HepG2 (cell line): ENCODE results near the gene SLC29A2. TPM values are rescaled to one million over a fixed set of nuclear protein-coding genes. Genes with fewer than 3 reads are reported as not detected.

Source experiments
- ERF ChIP-seq: IDR thresholded peaks from 2 replicates; pipeline ENCODE4 v1.6.1; 2018; ENCODE audit warnings: missing biosample characterization, missing genetic modification reagents
- ESRRA ChIP-seq: sonication (generic); formaldehyde crosslinking; IDR thresholded peaks from 2 replicates; pipeline ENCODE4 v1.5.1; 2020; ENCODE audit warnings: mild to moderate bottlenecking, low read depth, missing genetic modification reagents
- GTF3A ChIP-seq: sonication (generic); formaldehyde crosslinking; conservative IDR thresholded peaks from 2 replicates; pipeline ENCODE4 v1.4.0; 2020; ENCODE audit warnings: mild to moderate bottlenecking, missing genetic modification reagents
- JUN ChIP-seq: sonication (generic); formaldehyde crosslinking; IDR thresholded peaks from 2 replicates; pipeline ENCODE4 v1.4.0; 2020; ENCODE audit warnings: mild to moderate bottlenecking, missing genetic modification reagents
- KDM3A ChIP-seq: IDR thresholded peaks from 2 replicates; pipeline ENCODE4 v1.6.1; 2018; ENCODE audit warnings: low read depth, missing compliant biosample characterization
- RAD21 ChIP-seq: fragments of 450-650 bp; formaldehyde crosslinking; IDR thresholded peaks from 2 replicates; pipeline ENCODE4 v1.5.0; 2020; ENCODE audit warnings: mild to moderate bottlenecking
- RFX5 ChIP-seq: IDR thresholded peaks from 2 replicates; pipeline ENCODE4 v1.6.1; 2011; ENCODE audit warnings: low read depth, low read length, improper control_type of control experiment
- ZFY ChIP-seq: sonication (generic); formaldehyde crosslinking; IDR thresholded peaks from 2 replicates; pipeline ENCODE4 v1.4.0; 2020; ENCODE audit warnings: missing genetic modification reagents
- ZNF460 ChIP-seq: sonication (generic); formaldehyde crosslinking; IDR thresholded peaks from 2 replicates; pipeline ENCODE4 v1.5.1; 2020; ENCODE audit warnings: missing genetic modification reagents, mild to moderate bottlenecking, borderline replicate concordance
- ZNF598 ChIP-seq: sonication (generic); formaldehyde crosslinking; IDR thresholded peaks from 2 replicates; pipeline ENCODE4 v1.5.1; 2020; ENCODE audit warnings: mild to moderate bottlenecking, missing genetic modification reagents, borderline replicate concordance
- ZNF674 ChIP-seq: sonication (generic); formaldehyde crosslinking; IDR thresholded peaks from 2 replicates; pipeline ENCODE4 v1.5.0; 2020; ENCODE audit warnings: low read depth, mild to moderate bottlenecking, missing genetic modification reagents
- ZNF777 ChIP-seq: sonication (generic); formaldehyde crosslinking; IDR thresholded peaks from 2 replicates; pipeline ENCODE4 v1.4.0; 2020; ENCODE audit warnings: missing genetic modification reagents
- ZNF891 ChIP-seq: sonication (generic); formaldehyde crosslinking; IDR thresholded peaks from 2 replicates; pipeline ENCODE4 v1.5.0; 2020; ENCODE audit warnings: mild to moderate bottlenecking, missing genetic modification reagents
- polyA plus RNA-seq, 8 experiments: library from polyadenylated mRNA; depleted of rRNA in 3 of 8; stranded (reverse) in 7 of 8; unstranded in 1 of 8; fragments of >200 nt; fragmentation: Illumina TruSeq in 4 of 8; extraction: Trizol in 4 of 8; gene quantifications; 2 replicates each; pipeline versions ENCODE4 v1.2.1 to v1.2.3, GENCODE V29; 2011 to 2016; ENCODE audit warnings: low read depth in 4 of 8, missing spikeins in 1 of 8, mixed read lengths in 1 of 8; ENCODE audit not compliant: insufficient read depth in 1 of 8
- total RNA-seq, 5 experiments: library from RNA; depleted of rRNA; stranded (reverse); fragments of >200 nt; fragmentation: Illumina TruSeq; extraction: Trizol; gene quantifications; 2 replicates each; pipeline ENCODE4 v1.2.3, GENCODE V29; 2016; ENCODE audit warnings: low read depth in 1 of 5
- TF ChIP-seq, protein P1 (sequence below): sonication (generic); formaldehyde crosslinking; IDR thresholded peaks from 2 replicates; pipeline ENCODE4; 2020; ENCODE audit warnings: missing genetic modification reagents, mild to moderate bottlenecking, borderline replicate concordance
- TF ChIP-seq, protein P2 (sequence below): sonication (generic); formaldehyde crosslinking; IDR thresholded peaks from 2 replicates; pipeline ENCODE4 v1.4.0; 2020; ENCODE audit warnings: low read depth, mild to moderate bottlenecking, missing genetic modification reagents
- TF ChIP-seq, protein P3 (sequence below): sonication (generic); formaldehyde crosslinking; IDR thresholded peaks from 2 replicates; pipeline ENCODE4 v1.4.0; 2020; ENCODE audit warnings: missing genetic modification reagents, borderline replicate concordance
- TF ChIP-seq, protein P4 (sequence below): sonication (generic); formaldehyde crosslinking; IDR thresholded peaks from 2 replicates; pipeline ENCODE4 v1.9.0; 2021; ENCODE audit warnings: mild to moderate bottlenecking, missing genetic modification reagents

Gene SLC29A2
- total and polyA plus RNA-seq, 2 of the 13 experiments (the other 11 are each of a cell fraction or from before 2014, with no cell fraction given), result 0.63 to 0.66 TPM

DNA sequence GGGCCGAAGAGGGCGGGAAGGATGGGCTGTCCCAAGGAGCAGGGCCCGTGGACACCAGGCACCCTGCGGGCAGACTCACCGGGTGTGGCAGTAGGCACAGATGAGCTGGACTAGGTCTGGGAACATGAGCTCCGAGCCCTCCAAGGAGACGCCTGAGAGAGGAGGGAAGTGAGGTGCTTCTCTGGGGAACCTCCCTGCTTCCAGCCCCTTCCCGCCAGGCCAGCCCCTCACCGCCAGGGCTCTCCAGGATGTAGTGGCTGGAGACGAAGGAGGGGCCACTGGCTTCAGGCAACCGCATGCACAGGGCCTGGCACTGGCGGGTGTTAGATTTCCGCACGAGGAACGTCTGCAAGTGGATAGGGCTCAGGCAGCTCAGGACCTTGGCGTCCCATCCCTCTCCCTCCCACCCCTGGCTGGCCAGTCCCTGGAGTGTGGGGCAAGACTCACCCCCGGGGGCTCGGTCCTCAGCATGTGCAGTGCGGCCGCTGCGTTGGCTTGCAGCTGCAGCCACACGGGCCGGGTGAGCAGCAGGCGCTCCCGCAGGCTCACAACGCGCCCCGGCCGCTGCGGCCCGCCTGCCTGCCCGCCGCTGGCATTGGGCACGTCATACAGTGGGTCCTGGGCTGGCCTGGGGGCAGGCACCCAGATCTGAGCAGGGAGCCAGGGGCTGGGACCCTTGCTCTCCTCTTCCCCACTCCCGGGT lies 35.9 kb downstream of the SLC29A2 start (continued):
- TF ChIP-seq ZNF674 (CRISPR knock-in tag) (no peak), JUN (no peak), ZFY (0 out of 2 replicates have a peak, but pooled peaks have one; percentile 11), ESRRA (CRISPR knock-in tag) (no peak), ERF (no peak), GTF3A (CRISPR knock-in tag) (0 out of 2 replicates have a peak, but pooled peaks have one; percentile 20), ZNF460 (CRISPR knock-in tag) (no peak), KDM3A (no peak), ZNF777 (CRISPR knock-in tag) (no peak), ZNF598 (peak; percentile 41; the same call in 1 of the 2 replicates), RFX5 (no peak), RAD21 (CRISPR knock-in tag) (no peak), ZNF891 (peak; percentile 55; the same call in 1 of the 2 replicates)
- TF ChIP-seq, protein P1, sequence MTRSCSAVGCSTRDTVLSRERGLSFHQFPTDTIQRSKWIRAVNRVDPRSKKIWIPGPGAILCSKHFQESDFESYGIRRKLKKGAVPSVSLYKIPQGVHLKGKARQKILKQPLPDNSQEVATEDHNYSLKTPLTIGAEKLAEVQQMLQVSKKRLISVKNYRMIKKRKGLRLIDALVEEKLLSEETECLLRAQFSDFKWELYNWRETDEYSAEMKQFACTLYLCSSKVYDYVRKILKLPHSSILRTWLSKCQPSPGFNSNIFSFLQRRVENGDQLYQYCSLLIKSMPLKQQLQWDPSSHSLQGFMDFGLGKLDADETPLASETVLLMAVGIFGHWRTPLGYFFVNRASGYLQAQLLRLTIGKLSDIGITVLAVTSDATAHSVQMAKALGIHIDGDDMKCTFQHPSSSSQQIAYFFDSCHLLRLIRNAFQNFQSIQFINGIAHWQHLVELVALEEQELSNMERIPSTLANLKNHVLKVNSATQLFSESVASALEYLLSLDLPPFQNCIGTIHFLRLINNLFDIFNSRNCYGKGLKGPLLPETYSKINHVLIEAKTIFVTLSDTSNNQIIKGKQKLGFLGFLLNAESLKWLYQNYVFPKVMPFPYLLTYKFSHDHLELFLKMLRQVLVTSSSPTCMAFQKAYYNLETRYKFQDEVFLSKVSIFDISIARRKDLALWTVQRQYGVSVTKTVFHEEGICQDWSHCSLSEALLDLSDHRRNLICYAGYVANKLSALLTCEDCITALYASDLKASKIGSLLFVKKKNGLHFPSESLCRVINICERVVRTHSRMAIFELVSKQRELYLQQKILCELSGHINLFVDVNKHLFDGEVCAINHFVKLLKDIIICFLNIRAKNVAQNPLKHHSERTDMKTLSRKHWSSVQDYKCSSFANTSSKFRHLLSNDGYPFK (CRISPR knock-in tag), result no peak
- TF ChIP-seq, protein P2, sequence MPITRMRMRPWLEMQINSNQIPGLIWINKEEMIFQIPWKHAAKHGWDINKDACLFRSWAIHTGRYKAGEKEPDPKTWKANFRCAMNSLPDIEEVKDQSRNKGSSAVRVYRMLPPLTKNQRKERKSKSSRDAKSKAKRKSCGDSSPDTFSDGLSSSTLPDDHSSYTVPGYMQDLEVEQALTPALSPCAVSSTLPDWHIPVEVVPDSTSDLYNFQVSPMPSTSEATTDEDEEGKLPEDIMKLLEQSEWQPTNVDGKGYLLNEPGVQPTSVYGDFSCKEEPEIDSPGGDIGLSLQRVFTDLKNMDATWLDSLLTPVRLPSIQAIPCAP (CRISPR knock-in tag), result no peak
- TF ChIP-seq, protein P3, sequence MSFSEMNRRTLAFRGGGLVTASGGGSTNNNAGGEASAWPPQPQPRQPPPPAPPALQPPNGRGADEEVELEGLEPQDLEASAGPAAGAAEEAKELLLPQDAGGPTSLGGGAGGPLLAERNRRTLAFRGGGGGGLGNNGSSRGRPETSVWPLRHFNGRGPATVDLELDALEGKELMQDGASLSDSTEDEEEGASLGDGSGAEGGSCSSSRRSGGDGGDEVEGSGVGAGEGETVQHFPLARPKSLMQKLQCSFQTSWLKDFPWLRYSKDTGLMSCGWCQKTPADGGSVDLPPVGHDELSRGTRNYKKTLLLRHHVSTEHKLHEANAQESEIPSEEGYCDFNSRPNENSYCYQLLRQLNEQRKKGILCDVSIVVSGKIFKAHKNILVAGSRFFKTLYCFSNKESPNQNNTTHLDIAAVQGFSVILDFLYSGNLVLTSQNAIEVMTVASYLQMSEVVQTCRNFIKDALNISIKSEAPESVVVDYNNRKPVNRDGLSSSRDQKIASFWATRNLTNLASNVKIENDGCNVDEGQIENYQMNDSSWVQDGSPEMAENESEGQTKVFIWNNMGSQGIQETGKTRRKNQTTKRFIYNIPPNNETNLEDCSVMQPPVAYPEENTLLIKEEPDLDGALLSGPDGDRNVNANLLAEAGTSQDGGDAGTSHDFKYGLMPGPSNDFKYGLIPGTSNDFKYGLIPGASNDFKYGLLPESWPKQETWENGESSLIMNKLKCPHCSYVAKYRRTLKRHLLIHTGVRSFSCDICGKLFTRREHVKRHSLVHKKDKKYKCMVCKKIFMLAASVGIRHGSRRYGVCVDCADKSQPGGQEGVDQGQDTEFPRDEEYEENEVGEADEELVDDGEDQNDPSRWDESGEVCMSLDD, result no peak
- TF ChIP-seq, protein P4, sequence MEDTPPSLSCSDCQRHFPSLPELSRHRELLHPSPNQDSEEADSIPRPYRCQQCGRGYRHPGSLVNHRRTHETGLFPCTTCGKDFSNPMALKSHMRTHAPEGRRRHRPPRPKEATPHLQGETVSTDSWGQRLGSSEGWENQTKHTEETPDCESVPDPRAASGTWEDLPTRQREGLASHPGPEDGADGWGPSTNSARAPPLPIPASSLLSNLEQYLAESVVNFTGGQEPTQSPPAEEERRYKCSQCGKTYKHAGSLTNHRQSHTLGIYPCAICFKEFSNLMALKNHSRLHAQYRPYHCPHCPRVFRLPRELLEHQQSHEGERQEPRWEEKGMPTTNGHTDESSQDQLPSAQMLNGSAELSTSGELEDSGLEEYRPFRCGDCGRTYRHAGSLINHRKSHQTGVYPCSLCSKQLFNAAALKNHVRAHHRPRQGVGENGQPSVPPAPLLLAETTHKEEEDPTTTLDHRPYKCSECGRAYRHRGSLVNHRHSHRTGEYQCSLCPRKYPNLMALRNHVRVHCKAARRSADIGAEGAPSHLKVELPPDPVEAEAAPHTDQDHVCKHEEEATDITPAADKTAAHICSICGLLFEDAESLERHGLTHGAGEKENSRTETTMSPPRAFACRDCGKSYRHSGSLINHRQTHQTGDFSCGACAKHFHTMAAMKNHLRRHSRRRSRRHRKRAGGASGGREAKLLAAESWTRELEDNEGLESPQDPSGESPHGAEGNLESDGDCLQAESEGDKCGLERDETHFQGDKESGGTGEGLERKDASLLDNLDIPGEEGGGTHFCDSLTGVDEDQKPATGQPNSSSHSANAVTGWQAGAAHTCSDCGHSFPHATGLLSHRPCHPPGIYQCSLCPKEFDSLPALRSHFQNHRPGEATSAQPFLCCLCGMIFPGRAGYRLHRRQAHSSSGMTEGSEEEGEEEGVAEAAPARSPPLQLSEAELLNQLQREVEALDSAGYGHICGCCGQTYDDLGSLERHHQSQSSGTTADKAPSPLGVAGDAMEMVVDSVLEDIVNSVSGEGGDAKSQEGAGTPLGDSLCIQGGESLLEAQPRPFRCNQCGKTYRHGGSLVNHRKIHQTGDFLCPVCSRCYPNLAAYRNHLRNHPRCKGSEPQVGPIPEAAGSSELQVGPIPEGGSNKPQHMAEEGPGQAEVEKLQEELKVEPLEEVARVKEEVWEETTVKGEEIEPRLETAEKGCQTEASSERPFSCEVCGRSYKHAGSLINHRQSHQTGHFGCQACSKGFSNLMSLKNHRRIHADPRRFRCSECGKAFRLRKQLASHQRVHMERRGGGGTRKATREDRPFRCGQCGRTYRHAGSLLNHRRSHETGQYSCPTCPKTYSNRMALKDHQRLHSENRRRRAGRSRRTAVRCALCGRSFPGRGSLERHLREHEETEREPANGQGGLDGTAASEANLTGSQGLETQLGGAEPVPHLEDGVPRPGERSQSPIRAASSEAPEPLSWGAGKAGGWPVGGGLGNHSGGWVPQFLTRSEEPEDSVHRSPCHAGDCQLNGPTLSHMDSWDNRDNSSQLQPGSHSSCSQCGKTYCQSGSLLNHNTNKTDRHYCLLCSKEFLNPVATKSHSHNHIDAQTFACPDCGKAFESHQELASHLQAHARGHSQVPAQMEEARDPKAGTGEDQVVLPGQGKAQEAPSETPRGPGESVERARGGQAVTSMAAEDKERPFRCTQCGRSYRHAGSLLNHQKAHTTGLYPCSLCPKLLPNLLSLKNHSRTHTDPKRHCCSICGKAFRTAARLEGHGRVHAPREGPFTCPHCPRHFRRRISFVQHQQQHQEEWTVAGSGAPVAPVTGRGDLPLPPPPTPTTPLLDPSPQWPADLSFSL (CRISPR knock-in tag), result no peak
